Activated naive CD4-positive, alpha-beta T cell treated with anti-CD3 and anti-CD28 coated beads, Interleukin-2, amount 50 U/mL, for 16 hours (primary cell): ENCODE results near the gene PLEKHG4.

Experiments
- DNase-seq: peaks from one replicate; pipeline ENCODE4 v3.0.0-alpha.2; 2020

The PLEKHG4 gene

GRCh38 chr16:67245186-67245585, 34.1 kb upstream of the PLEKHG4 start:
- DNase-seq, result no peak

- no peak for DNase-seq
Observed at GRCh38 chr16:67245674-67246080, 33.7 kb upstream of the PLEKHG4 start.

GRCh38 chr16:67246081-67246755, 33.1 kb upstream of the PLEKHG4 start:
- no peak for DNase-seq

GRCh38 chr16:67246756-67247191, 32.6 kb upstream of the PLEKHG4 start:
- peak; percentile 39 for DNase-seq

GRCh38 chr16:67247192-67248072, 31.9 kb upstream of the PLEKHG4 start, which contains the start of gene FHOD1:
Gene FHOD1 (minus strand): TSS chr16:67247481. CDS start chr16:67247410, 71 bp downstream.
- peak; percentile 96 for DNase-seq

GRCh38 chr16:67248073-67248400, 31.3 kb upstream of the PLEKHG4 start:
- DNase-seq, result no peak

GRCh38 chr16:67248401-67249177, 30.7 kb upstream of the PLEKHG4 start, which contains the start of gene SLC9A5:
Gene SLC9A5 (plus strand): TSS chr16:67248979. CDS start chr16:67249015, 36 bp downstream.
- DNase-seq, result peak; percentile 39

- DNase-seq, result no peak
Observed at GRCh38 chr16:67249178-67250044, 29.9 kb upstream of the PLEKHG4 start.

- no peak for DNase-seq
Observed at GRCh38 chr16:67250045-67250327, 29.3 kb upstream of the PLEKHG4 start.

- DNase-seq, result no peak
Observed at GRCh38 chr16:67252609-67253497, 26.5 kb upstream of the PLEKHG4 start.

GRCh38 chr16:67254801-67255552, 24.4 kb upstream of the PLEKHG4 start:
- no peak for DNase-seq

- no peak for DNase-seq
Observed at GRCh38 chr16:67255553-67256221, 23.6 kb upstream of the PLEKHG4 start.

- DNase-seq, result no peak
Observed at GRCh38 chr16:67256701-67257230, 22.6 kb upstream of the PLEKHG4 start.

GRCh38 chr16:67257486-67258160, 21.7 kb upstream of the PLEKHG4 start:
- DNase-seq, result no peak

- no peak for DNase-seq
Observed at GRCh38 chr16:67258161-67258835, 21.0 kb upstream of the PLEKHG4 start.

GRCh38 chr16:67259705-67260104, 19.6 kb upstream of the PLEKHG4 start:
- no peak for DNase-seq

GRCh38 chr16:67260426-67261063, 18.8 kb upstream of the PLEKHG4 start:
- DNase-seq, result no peak

- no peak for DNase-seq
Observed at GRCh38 chr16:67263201-67263600, 16.1 kb upstream of the PLEKHG4 start.
